ENCODE measurements around the gene PRKCSH.
"Not testable (repeated sequence)": the region's sequence is repeated elsewhere in the genome, so short reads cannot be mapped to it uniquely, and the experiment has no call there.

Gene PRKCSH

DNA sequence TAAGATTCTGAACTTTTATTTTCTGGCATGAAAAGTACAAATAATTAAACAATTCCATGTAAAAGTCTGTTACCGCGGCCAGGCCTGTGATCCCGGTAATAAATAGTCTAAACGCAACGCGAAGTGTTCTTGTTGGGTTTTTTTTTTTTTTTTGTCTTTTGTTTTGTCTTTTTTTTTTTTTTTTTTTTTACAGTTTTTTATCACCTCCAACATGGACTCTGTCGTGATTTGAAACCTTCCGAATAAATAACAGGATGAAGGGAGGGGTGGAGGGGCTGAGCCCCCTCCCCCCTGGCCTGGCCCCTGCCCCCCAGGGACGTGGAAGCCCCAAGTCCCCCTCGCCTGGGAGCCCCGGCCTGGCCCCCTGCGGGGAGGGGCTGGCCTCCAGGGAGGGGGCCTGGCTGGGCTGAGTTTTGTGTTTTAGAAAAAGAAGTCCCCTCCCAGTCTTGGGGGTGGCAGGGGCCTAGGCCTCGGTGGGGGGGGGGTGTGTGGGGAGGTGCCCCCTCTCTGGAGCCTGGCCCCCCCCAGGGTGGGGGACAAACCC is 16.0 kb downstream of the PRKCSH start:
- no peak for DNase-seq

DNA sequence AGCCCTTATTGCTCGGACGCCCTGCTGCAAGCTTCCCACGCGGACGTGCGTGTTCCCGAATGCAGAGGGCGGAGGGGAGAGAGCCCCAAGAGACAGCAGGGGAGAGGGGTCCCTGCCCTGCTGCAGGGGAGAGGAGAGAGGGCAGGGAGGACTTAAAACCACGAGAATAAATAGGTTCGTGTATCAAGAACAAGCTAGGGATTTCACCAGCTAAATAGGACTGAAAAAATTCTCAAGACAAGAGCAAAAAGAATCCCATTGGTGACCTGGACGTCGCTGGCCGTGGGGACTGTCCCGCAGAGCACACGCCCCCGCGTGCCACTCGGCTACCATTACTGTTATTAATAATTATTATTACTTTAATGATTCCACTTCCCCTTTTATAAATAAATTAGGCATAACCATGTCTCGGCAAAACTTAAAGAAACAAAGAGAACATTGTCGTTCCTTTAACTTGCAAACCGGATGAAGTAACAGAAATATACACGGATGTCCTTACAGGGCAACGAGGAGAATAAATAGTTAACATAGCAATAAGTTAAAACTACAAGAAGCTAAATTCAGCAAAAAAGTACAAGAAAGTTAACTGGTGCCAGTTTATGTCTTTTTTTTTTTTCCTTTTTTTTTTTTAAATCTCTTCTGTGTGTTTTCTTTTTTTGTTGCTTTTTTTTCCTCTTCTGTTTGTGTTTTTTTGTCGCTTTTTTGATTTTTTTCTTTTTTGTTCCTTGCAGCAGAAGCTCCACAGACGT is 16.6 kb downstream of the PRKCSH start:
- no peak for DNase-seq

DNA sequence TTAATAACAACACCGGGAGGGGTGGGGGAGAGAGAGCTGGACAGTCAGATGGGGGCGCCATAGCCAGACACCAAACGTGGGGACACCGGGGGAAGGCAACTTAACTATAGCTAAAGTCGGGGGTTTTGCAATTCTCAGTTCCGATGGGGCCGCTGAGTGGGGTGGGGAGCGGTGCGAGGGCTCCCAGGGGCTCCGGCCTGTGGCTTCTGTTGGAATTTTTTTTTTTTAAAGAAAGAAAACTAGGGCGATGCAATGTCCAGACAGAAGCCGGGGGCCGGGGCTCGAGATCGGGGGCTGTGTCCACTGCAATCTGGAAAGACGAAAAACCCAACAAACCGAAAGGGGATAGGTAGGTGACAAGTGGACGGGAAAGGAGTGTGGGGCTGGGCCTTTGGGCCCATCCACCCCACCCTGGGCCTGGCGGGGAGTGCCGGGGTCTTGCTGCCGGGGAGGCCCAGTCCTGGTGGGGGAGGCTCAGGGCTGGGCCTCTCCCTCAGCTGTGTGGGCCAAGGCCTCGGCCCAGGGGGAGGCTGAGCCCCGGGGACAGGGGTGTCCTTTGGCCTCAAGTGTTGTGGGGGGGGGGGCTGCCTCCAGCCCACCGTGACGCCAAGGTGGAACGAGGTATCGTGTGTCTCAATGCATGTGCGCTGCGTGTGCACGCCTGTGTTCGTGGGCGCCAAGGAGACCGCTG is 17.3 kb downstream of the PRKCSH start:
- no peak for DNase-seq

DNA sequence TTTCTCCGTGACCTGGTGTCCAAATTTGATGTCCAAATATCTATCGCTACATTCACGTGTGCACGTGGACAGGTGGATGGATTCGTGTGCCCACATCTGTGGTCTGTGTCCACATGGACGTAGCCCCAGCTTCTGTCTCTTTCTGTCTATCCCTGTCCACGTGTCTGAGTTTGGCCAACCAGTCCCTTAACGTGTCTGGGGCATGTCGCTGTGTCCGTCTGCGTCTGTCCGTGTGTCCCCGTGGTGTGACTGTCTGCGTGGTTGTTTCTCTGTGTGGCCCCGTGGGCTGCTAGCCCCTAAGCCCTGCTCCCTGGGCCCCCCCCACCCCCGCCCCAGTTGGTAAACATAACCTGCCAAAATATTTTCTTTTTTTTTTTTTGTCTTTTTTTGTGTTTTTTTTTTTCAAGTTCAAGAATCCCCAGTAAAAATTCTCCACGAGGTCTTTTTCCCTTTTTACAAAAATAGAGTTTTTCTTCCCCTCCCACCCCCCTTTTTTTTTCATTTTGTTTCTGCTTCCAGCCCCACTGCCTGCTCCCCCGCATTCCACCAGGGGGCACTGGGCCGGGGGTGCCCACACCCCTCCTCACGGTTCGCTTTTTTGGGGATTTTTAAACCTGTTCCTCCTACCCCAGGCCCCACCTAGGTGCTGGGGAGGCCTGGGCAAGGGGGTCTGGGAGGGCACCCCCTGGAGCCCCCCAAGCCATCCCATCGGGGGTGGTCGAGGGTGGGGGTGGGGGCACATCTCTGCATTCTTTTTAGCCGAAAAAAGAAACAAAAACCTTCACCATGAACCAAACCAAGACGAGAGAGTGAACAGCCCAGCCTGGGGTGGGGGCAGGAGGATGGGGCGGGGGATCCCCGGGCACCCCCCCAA is 18.3 kb downstream of the PRKCSH start:
- peak in 1 of 6 experiments; percentile 9 for DNase-seq

DNA sequence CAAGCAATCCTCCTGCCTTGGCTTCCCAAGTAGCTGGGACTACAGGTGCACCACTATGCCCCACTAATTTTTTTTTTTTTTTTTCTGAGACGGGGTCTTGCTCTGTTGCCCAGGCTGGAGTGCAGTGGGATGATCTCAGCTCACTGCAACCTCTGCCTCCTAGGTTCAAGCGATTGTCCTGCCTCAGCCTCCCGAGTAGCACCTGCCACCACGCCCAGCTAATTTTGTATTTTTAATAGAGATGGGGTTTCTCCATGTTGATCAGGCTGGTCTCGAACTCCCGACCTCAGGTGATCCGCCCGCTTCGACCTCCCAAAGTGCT is 19.8 kb downstream of the PRKCSH start:
- DNase-seq: not testable (repeated sequence)

DNA sequence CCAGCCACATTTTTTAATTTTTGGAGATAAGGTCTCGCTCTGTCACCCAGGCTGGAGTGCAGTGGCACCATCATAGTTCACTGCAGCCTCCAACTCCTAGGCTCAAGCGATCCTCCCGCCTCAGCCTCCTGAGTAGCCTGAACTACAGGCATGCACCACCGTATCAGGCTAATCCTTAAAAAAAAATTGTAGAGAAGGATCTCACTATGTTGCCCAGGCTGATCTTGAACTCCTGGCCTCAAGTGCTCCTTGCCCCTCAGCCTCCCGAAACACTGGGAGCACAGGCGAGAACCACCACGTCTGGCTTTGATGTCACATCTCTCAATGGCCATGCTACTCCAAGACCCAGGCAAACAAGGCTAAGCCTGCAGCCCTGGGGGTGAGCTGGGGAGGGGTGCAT is 21.2 kb downstream of the PRKCSH start:
- no peak for DNase-seq

DNA sequence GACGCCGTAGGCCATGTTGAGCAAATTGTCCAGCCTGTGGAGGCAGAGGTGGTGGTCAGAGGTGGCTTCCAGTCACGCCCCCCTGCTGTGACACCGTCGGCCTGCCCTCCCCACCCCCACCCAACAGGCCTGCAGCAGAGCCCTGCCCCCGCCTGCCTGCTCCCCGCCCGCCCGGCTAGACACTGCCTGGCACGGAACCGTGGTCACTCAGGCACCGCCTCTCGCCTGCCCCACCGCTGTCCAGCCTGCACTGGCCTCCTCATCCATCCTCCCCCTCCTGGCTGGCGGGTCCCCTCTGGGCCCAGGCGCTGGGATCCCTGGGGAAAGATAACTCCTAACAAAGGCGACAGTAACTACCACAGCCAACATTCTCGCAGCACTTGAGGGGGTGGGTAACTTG is 21.7 kb downstream of the PRKCSH start:
- no peak for DNase-seq

DNA sequence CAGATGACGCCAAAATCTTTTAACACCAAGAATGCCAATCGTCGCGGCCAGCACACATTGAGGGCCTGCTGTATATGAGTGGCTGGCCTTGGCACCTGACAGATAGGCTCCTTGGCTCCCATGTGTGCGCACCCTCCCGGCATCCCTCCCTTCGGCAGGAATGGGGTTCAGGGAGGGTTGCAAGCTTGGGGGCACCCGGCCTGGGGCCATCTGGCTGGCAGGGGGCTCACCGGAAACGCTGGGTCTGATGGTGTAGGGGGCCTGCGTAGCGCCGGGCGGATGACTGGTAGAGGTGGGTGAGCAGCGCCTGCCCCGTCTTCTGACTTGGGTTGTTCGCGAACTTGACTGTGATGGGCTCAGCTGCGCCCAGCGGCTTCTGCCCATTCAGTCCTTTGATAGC is 22.4 kb downstream of the PRKCSH start:
- no peak for DNase-seq

DNA sequence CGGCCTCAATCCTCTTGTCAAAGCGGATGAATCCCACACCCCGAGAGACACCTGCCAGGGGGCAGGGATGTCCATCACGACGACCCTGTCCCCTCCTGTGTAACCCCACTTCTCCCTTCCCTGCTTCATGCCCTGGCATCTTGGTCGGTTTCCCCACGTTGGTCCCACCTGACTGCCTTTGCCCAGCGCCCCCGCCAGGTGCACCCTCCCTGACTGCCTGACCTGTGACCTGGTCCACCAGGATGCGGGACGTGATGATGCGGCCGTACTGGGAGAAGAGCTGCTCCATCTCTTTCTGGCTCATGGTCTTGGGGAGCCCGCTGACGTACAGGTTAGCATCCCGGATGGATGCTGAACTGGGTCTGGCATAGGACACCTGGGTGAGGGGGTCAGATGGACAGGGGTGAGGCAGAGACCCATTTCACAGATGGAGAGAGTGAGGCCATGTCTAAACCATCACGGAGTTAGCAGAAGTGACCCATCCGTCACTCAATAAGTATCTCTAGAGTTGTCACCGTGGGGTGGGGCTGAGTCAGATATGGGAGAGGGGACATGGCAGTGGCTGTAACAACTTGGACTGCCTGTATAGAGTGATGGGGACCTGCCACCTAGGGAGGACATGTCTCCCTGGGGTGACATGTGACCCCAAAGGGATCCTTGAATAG is 22.9 kb downstream of the PRKCSH start:
- no peak for DNase-seq

DNA sequence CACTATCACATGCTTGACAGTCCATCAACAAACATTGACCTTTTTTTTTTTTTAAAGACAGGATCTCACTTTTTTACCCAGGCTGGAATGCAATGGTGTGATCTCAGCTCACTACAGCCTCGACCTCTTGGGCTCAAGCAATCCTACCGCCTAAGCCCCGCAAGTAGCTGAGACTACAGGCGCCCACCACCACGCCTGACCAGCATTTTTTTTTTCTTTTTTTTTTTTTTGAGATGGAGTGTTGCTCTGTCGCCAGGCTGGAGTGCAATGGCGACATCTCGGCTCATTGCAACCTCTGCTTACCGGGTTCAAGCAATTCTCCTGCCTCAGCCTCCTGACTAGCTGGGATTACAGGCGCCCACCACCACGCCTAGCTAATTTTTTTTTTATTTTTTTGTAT is 23.5 kb downstream of the PRKCSH start:
- DNase-seq: not testable (repeated sequence)

DNA sequence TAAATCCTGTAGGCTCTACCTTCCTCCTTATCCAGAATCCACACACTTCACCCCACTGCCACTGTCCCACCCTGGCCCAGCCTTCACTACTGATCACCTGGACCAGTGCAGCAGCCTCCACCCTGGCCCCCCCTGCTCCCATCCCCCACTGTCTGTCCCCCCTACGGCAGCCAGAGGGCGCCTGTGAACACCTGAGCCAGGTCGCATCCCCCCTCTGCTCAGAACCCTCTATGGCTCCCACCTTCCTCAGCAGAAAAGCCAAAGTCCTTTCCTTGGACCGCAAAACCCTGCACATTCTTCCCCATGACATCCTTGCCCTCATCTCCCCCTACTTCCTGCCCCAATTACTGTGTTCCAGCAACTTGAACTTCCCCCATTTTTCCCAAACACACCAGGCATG is 24.8 kb downstream of the PRKCSH start:
- DNase-seq: no peak

DNA sequence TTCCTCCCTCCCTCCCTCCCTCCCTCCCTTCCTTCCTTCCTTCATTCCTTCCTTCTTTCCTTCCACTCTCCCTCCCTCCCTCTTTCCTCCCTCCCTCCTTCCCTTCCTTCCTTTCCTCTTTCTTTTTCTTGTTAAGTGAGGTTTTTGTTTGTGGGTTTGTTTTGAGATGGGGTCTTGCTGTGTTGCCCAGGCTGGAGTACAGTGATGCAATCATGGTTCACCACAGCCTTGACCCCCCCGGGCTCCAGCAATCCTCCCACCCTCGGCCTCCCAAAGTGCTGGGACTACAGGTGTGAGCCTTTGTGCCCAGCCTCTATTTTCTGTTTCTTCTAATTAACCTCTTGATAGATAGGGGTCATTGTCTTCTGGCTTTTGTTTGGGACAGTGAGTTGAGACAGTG is 26.0 kb downstream of the PRKCSH start:
- no peak for DNase-seq

DNA sequence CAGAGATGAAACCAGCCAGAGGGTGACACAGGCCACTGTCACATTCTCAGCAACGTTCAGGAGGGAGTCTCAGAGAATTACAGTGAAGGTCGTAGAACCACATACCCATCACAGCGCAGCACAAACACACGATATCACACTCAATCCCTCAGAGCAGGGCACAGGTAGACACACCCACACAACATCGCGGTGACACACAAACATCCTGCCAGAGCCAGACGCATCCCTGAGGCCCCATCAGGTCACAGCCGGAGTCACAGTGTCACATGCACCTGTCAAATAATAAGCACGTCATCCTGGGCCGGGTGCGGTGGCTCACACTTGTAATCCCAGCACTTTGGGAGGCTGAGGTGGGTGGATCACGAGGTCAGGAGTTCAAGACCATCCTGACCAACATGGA is 28.0 kb downstream of the PRKCSH start:
- DNase-seq: no peak

DNA sequence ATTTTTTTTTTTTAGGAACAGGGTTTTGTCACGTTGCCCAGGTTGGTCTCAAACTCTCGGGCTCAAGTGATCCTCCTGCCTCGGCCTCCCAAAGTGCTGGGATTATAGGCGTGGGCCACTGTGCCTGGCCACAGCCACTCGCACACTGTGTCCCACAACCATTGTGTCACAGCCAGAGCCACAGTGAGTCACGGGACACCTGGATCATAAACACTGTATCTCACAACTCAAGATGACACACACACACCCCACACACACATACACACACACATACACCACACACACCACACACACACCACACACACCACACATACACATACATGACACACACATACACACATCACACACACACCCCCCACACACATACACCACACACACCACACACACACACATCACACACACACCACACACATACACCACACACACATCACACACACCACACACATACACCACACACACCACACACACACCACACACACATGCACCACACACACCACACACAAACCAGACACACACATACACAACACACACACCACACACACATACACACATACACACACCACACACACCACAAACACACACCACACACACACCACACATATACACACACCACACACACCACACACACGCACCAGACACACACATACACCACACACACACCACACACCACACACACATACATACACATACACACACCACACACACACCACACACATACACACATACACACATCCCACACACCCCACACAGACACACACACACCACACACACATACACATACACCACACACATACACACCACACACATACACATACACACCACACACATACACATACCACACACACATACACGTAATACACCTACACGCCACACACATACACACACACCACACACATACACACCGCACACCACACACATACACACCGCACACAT is 29.2 kb downstream of the PRKCSH start:
- no peak for DNase-seq

DNA sequence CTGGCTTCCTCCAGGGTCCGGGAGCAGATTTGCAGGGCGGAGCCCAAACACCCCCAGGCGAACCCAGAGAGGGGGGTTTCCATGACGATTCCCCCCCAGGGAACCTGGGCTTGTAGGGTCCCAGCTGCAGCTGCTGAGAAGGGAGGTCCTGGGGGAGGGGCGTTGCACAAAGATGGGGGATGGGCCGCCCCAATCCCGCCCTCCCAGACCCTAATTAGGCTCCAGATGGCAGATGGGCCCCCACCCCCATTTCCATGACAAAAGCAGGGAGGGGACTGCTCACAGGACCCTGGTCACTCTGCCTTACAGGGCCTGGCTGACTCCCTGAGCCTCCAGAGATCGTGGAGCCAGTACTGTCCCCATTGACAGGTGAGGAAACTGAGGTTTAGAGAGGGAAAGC is 30.2 kb downstream of the PRKCSH start:
- no peak for DNase-seq

DNA sequence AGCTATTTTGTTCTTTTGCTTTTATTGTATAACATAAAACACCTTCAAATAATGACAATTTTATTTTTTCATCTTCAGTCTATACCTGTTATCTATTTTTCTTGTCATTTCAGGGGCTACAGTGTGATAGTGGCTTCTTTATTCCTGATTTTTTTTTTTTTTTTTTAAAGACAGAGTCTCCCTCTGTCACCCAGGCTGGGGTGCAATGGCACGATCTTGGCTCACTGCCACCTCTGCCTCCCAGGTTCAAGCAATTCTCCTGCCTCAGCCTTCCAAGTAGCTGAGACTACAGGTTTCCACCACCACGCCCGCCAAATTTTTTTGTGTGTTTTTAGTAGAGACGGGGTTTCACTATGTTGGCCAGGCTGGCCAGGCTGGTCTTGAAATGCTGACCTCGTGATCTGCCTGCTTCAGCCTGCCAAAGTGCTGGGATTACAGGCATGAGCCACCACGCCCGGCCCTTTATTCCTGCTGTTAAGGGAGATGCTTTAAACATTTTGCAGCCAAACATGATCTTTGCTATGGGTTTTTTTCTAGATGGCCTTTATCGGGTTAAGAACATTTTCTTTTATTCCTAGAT is 32.9 kb downstream of the PRKCSH start:
- DNase-seq: not testable (repeated sequence)

DNA sequence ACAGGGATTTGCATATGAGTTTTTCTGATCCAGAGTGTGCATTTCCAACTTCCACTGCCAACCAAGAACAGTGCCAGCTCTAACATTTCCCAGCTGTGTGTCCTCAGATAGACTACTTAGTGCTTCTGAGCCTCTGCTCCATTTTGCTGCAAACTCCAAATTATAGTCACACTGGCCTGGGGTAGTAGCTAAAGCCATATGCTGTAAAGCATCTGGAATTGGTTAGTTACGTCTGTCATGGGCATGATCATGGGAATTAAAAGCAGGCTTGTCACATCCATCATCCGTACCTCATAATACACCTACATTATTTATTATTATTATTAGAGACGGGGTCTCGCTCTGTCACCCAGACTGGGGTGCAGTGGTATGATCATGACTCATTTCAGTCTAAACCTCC is 38.3 kb downstream of the PRKCSH start:
- no peak for DNase-seq

DNA sequence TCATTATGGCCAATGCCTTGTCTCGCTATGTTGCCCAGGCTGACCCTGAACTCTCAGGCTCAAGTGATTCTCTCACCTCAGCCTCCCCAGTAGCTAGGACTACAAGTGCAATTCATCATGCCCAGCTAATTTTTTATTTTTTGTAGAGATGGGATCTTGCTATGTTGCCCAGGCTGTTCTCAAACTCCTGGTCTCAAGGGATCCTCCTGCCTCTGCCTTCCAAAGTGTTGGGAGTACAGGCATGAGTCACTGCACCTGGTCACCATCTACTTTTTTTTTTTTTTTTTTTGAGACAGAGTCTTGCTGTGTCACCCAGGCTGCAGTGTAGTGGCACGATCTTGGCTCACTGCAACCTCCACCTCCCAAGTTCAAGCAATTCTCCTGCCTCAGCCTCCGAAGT is 39.9 kb downstream of the PRKCSH start:
- DNase-seq: not testable (repeated sequence)

DNA sequence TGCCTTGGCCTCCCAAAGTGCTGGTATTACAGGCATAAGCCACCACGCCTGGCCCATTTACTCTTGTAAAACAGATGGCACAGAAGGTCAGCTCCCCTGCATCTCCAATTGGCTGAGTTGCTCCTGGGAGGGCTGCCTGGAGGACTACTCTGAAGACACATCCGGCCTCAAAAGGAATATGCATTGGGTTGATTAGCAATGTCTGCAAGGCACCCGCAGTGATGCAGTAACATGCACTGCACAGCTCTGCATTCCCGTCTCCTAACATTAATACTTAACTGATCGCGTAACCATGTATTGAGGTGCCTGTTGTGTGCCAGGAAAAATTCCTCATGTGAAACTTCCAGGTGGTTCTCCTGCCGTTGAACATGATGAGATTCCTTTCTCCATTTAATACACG is 40.4 kb downstream of the PRKCSH start:
- DNase-seq: no peak

DNA sequence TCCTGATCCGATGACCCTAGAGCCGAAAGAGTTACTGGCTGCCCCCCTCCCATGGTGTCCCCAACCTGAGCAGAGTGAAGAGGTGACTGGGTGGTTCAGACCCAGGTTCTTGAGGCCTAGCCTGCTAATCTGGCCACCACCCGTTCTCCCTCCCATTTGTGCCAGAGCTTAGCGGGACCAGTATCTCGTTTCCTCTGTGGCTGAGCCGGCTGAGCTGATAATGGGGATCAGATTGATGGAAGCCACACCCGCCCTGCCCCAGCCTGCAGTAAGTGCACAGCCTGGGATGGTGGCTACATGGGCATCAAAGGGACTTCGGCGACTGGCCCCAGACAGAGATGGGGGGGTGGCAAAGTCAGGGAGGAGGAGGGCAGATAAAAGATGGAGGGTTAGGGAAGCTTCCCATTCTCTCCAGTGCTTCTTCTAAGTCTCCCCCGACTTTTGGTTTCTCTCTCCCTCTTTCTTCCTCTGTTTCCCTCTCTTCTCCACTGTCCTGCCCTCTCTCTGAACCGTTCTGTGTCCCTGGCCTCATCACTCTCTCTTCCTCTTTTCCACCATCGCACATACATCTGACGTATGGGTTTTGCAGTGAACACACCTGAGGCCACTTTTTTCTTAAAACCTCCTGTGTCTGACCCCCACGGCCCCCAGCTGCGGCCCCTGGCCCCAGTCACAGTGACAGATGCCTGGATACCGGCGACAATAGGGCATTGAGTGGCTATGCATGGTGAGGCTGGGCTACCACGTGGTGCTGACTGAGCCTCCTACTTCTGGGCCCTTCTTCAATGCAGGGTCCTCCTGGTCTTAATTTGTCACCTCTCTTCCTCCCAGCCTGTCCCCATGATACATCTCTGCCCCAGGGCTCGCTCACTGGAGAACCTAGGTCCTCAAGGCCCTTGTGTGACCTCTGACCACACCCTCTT is 43.0 kb downstream of the PRKCSH start:
- no peak for DNase-seq

Data from stimulated activated naive CD4-positive, alpha-beta T cell (primary cell).